HFF-Myc (cell line): ENCODE results near the gene EEPD1.

Source experiments
- DNase-seq: peaks from one replicate; pipeline ENCODE4 v3.0.0-alpha.2; 2011; ENCODE audit warnings: low read depth; ENCODE audit errors: extremely low read depth
- H3K4me3 ChIP-seq: replicated peaks from 2 replicates; pipeline ENCODE4 v1.5.1; 2011; ENCODE audit warnings: low read depth, mild to moderate bottlenecking, control low read depth, low read length
- TF ChIP-seq, protein P1 (sequence below): IDR thresholded peaks from 2 replicates; pipeline ENCODE4 v1.5.1; 2012; ENCODE audit warnings: mild to moderate bottlenecking, low read depth, low read length, control low read depth; ENCODE audit errors: missing control alignments

Gene EEPD1

DNA sequence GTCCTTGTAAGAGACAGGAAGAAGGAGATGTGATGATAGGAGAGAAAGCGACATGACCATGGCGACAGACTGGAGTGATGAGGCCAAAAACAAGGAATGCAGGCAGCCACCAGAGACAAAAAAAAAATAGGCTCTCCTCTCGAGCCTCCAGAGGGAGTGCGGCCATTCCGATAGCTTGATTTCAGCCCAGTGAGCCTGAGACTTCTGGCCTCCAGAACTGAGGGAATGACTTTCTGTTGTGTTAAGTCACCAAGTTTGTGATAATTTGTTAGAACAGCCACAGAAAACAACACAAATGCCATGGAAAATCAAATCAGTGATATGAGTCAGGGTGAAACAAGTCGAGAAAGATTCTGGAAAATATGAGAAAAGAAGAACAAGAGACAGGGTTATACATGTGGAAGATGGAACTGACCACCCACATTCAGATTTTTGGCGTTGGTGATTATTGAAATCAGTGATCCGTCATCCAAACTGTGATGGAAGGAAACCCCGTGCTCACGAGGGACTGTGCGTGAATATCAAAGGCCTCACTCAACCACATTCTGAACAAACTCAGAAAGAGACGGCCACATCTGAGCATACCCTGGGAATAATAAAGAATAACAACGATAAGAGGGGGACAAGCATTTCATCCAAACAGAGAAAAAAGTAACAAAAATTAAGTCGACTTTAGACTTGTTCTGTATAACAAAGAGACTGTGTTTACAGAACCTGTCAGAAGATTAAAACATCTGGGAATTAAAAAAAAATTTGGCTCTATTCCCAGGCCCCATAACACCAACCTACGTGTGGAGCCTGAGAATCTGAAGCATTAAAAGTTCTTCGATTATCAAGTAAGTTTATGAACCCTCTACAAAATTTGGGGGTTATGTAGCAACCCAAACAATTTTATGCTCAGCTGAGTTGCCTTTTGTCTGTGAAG is 72.1 kb downstream of the EEPD1 start:
- H3K4me3 ChIP-seq: no peak overlapping the region
- DNase-seq: no peak
- TF ChIP-seq, protein P1, sequence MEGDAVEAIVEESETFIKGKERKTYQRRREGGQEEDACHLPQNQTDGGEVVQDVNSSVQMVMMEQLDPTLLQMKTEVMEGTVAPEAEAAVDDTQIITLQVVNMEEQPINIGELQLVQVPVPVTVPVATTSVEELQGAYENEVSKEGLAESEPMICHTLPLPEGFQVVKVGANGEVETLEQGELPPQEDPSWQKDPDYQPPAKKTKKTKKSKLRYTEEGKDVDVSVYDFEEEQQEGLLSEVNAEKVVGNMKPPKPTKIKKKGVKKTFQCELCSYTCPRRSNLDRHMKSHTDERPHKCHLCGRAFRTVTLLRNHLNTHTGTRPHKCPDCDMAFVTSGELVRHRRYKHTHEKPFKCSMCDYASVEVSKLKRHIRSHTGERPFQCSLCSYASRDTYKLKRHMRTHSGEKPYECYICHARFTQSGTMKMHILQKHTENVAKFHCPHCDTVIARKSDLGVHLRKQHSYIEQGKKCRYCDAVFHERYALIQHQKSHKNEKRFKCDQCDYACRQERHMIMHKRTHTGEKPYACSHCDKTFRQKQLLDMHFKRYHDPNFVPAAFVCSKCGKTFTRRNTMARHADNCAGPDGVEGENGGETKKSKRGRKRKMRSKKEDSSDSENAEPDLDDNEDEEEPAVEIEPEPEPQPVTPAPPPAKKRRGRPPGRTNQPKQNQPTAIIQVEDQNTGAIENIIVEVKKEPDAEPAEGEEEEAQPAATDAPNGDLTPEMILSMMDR: no peak

DNA sequence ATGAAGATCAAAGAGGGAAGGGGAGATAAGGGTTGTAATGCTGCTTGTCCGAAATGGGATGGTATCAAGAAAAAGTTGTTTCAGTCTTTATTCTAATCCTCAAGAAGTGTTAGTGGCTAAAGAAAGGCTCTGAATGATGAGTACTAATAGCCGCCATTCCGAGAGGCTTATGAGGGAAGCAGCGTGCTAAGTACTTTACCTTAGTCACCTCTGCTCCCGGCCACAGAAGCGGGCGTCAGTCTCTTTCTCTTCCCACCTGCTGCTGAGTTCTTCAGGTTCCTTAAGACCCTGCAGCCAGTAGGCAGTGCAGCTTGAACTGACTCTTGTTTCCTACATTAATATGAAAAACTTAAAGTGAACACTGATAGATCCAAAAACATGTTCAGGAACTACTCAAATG is 73.1 kb downstream of the EEPD1 start:
- DNase-seq: no peak
- TF ChIP-seq, protein P1: no peak
- H3K4me3 ChIP-seq: no peak overlapping the region

GRCh38 chr7:36227223-36227622 is 74.2 kb downstream of the EEPD1 start:
- no peak overlapping the region for H3K4me3 ChIP-seq
- peak; percentile 38 for DNase-seq
- TF ChIP-seq, protein P1: no peak

DNA sequence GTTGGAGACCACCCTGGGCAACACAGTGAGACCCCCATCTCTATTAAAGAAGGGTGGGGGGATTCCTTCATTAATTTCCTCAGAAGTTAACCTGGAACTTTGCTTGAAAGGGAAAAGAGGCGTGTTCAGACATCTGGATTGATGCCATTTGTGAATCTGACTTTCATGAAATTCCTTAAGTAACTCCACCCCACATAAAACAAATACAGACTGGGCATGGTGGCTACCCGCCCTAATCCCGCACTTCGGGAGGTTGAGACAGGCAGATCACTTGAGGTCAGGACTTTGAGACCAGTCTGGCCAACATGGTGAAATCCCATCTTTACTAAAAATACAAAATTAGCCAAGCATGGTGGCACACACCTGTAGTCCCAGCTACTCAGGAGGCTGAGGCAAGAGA is 75.0 kb downstream of the EEPD1 start:
- DNase-seq: no peak
- H3K4me3 ChIP-seq: no peak overlapping the region
- TF ChIP-seq, protein P1: no peak

GRCh38 chr7:36231406-36231805 is 78.4 kb downstream of the EEPD1 start:
- TF ChIP-seq, protein P1: no peak
- DNase-seq: no peak
- H3K4me3 ChIP-seq: no peak overlapping the region

GRCh38 chr7:36232555-36232954 is 79.5 kb downstream of the EEPD1 start:
- DNase-seq: no peak
- TF ChIP-seq, protein P1: no peak
- no peak overlapping the region for H3K4me3 ChIP-seq

- H3K4me3 ChIP-seq: no peak overlapping the region
- TF ChIP-seq, protein P1: no peak
- DNase-seq: no peak
Measured at GRCh38 chr7:36232971-36233550, 80.0 kb downstream of the EEPD1 start.
